ENCODE measurements around the gene BABAM2.

DNA sequence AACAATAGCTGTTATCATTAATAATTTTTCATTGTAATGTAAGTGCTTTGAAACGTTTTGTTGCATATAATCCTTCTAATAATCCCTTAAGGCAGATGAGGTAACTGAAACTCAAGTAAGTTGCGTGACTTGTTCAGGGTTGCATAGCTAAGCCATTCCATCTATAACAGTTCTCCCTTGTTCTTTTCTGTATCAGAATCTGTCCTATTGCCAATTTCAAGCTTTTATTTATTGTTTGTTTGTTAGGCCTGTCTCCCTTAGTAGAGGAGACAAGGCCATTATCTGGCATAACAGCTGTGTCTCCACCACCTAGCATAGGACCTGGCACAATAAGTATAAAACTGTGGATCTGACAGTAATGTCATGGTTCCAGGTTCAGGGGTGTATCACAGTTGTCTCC lies 19.4 kb downstream of the BABAM2 start:
- TF ChIP-seq, protein P1, sequence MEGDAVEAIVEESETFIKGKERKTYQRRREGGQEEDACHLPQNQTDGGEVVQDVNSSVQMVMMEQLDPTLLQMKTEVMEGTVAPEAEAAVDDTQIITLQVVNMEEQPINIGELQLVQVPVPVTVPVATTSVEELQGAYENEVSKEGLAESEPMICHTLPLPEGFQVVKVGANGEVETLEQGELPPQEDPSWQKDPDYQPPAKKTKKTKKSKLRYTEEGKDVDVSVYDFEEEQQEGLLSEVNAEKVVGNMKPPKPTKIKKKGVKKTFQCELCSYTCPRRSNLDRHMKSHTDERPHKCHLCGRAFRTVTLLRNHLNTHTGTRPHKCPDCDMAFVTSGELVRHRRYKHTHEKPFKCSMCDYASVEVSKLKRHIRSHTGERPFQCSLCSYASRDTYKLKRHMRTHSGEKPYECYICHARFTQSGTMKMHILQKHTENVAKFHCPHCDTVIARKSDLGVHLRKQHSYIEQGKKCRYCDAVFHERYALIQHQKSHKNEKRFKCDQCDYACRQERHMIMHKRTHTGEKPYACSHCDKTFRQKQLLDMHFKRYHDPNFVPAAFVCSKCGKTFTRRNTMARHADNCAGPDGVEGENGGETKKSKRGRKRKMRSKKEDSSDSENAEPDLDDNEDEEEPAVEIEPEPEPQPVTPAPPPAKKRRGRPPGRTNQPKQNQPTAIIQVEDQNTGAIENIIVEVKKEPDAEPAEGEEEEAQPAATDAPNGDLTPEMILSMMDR (IDR thresholded peaks at IDR 0.05), result no peak
- TF ChIP-seq POLR2A (IDR thresholded peaks at IDR 0.05; ENCODE audit: low read depth) (no peak), EP300 (IDR thresholded peaks at IDR 0.05) (no peak)

Measured in esophagus muscularis mucosa (tissue), 4 donors.